GM13977 (cell line): ENCODE measurements around the gene CCDC91.
"Not testable (repeated sequence)": the region's sequence is repeated elsewhere in the genome, so short reads cannot be mapped to it uniquely, and the experiment has no call there.

ENCODE experiments used
- DNase-seq: peaks from one replicate; pipeline ENCODE4 v3.0.0; 2012; ENCODE audit warnings: low spot score
- in situ Hi-C: fragments of 300-500 bp; cut with MboI; formaldehyde crosslinking; loops from one replicate; pipeline ENCODE4 v1.12.0; 2022; ENCODE audit warnings: low sequenced_read_pairs, low pct_unique_long_range_greater_than_20kb, mixed read lengths, inconsistent platforms; ENCODE audit not compliant: unreplicated experiment
- TF ChIP-seq, protein P1 (sequence below): IDR thresholded peaks from 2 replicates; pipeline ENCODE4 v1.5.1; 2012; ENCODE audit warnings: mild to moderate bottlenecking, control low read depth; ENCODE audit not compliant: insufficient read depth; ENCODE audit errors: extremely low read depth, missing control alignments

Gene CCDC91

GRCh38 chr12:28367993-28368392, 177.7 kb downstream of the CCDC91 start:
- DNase-seq: no peak
- in situ Hi-C loops: no loop called here
- TF ChIP-seq, protein P1, sequence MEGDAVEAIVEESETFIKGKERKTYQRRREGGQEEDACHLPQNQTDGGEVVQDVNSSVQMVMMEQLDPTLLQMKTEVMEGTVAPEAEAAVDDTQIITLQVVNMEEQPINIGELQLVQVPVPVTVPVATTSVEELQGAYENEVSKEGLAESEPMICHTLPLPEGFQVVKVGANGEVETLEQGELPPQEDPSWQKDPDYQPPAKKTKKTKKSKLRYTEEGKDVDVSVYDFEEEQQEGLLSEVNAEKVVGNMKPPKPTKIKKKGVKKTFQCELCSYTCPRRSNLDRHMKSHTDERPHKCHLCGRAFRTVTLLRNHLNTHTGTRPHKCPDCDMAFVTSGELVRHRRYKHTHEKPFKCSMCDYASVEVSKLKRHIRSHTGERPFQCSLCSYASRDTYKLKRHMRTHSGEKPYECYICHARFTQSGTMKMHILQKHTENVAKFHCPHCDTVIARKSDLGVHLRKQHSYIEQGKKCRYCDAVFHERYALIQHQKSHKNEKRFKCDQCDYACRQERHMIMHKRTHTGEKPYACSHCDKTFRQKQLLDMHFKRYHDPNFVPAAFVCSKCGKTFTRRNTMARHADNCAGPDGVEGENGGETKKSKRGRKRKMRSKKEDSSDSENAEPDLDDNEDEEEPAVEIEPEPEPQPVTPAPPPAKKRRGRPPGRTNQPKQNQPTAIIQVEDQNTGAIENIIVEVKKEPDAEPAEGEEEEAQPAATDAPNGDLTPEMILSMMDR: no peak

DNA sequence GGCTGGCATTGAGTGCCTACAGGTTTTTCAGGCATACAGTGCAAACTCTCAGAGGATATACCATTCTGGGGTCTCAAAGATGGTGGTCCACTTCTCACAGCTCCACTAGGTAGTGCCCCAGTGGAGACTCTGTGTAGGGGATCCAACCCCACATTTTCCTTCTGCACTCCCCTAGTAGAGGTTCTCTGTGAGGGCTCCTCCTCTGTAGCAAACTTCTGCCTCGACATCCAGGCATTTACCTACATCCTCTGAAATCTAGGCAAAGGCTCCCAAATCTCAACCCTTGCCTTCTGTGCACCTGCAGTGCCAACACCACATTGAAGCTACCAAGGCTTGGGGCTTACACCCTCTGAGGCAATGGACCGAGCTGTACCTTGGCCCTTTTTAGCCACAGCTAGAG, 179.2 kb downstream of the CCDC91 start:
- TF ChIP-seq, protein P1: no peak
- in situ Hi-C loops: no loop called here
- DNase-seq: no peak

- no peak for DNase-seq
- in situ Hi-C loops: no loop called here
- TF ChIP-seq, protein P1: no peak
Measured at GRCh38 chr12:28374556-28374955, 184.3 kb downstream of the CCDC91 start.

DNA sequence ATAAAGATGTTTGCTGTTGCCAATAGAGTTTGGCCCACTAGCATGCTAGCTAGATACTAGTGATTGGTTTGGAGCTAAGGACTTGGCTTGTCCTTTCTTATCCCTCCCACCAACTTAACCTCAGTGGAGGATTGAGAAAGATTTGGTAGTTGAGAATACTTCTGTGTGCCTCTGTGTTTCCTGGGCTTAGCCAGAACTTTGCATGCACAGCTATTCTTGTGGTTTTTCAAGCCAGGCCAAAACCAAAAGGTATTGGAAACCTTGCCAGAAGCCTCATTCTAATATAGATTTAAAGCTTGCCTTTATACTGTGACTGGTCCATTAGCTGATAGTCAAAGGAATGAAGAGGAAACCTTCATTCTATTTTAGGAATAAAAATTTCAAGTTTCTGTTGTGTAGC, 188.5 kb downstream of the CCDC91 start:
- no peak for DNase-seq
- TF ChIP-seq, protein P1: no peak
- in situ Hi-C loops: no loop called here

DNA sequence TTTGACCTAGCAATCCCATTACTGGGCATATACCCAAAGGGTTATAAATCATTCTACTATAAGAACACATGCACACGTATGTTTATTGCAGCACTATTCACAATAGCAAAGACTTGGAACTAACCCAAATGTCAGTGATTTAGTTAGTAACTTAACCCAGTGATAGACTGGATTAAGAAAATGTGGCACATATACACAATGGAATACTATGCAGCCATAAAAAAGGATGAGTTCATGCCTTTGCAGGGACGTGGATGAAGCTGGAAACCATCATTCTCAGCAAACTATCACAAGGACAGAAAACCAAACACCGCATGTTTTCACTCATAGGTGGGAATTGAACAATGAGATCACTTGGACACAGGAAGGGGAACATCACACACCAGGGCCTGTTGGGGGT, 189.5 kb downstream of the CCDC91 start:
- in situ Hi-C loops, DNase-seq: not testable (repeated sequence)

DNA sequence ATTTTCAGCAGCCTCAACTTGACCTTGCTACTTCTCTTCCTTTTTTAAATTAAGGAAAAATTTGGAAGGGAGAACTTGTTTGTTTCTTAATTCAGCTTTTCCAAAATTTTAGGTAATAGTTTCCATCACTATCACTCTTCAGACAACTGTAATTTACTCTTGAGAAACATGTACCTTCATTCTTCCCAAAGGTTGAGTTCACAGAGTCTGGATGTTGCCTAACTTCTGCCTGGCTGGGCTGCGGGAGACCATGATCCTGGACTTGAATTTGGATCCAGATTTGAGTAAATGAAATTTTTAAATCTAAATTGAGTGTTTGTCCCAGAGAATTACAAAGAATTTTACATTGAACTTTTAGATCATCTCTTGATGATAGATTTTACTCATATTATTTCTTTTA, 193.1 kb downstream of the CCDC91 start:
- no peak for DNase-seq
- in situ Hi-C loops: no loop called here
- TF ChIP-seq, protein P1: no peak

- in situ Hi-C loops: no loop called here
- TF ChIP-seq, protein P1: no peak
- no peak for DNase-seq
Measured at GRCh38 chr12:28388879-28389278, 198.6 kb downstream of the CCDC91 start.
